Progenitor cell of endocrine pancreas (in vitro differentiated cells): ENCODE data around the gene FHAD1. TPM values are rescaled to one million over a fixed set of nuclear protein-coding genes. Genes with fewer than 3 reads are reported as not detected.

Experiments
- DNase-seq: peaks from one replicate; pipeline ENCODE4 v3.0.0; 2021; ENCODE audit warnings: low spot score; ENCODE audit not compliant: unreplicated experiment
- H3K27ac Mint-ChIP-seq: 2 replicates; pipeline ENCODE4 v1.8.0; 2021; ENCODE audit warnings: mild to moderate bottlenecking, moderate library complexity, mixed read lengths
- H3K27me3 Mint-ChIP-seq: 2 replicates; pipeline ENCODE4 v1.8.0; 2021; ENCODE audit warnings: mixed read lengths
- H3K36me3 Mint-ChIP-seq: 2 replicates; pipeline ENCODE4 v1.8.0; 2022; ENCODE audit warnings: mixed read lengths; ENCODE audit not compliant: insufficient read depth
- H3K4me1 Mint-ChIP-seq: 2 replicates; pipeline ENCODE4 v1.8.0; 2021; ENCODE audit warnings: low read depth, mixed read lengths
- H3K4me3 Mint-ChIP-seq: 2 replicates; pipeline ENCODE4 v1.8.0; 2021; ENCODE audit warnings: low read depth, mild to moderate bottlenecking, moderate library complexity, mixed read lengths
- H3K9me3 Mint-ChIP-seq: 2 replicates; pipeline ENCODE4 v1.8.0; 2021; ENCODE audit warnings: low read depth, mixed read lengths
- total RNA-seq: library from RNA; stranded (reverse); gene quantifications from 2 replicates; pipeline ENCODE4 v1.2.1, GENCODE V29; 2021
- TF ChIP-seq, protein P1 (sequence below): fragments of 200-600 bp; sonication (generic); IDR thresholded peaks from one replicate; pipeline ENCODE4 v1.5.0; 2021; ENCODE audit warnings: antibody characterized with exemption, mild to moderate bottlenecking; ENCODE audit not compliant: unreplicated experiment

The FHAD1 gene
- total RNA-seq, 1 donor from 2014 or later: 5.0 TPM

- H3K27ac Mint-ChIP-seq: no peak overlapping the region
- no peak for DNase-seq
- peak overlapping the region; percentile 52 for H3K4me3 Mint-ChIP-seq
- no peaks in the 10 kb centered on the region for H3K36me3 Mint-ChIP-seq
- H3K27me3 Mint-ChIP-seq: peaks cover 42% of the 10 kb centered on the region
- no peaks in the 10 kb centered on the region for H3K9me3 Mint-ChIP-seq
- peaks cover 12% of the 10 kb centered on the region for H3K4me1 Mint-ChIP-seq
- TF ChIP-seq, protein P1, sequence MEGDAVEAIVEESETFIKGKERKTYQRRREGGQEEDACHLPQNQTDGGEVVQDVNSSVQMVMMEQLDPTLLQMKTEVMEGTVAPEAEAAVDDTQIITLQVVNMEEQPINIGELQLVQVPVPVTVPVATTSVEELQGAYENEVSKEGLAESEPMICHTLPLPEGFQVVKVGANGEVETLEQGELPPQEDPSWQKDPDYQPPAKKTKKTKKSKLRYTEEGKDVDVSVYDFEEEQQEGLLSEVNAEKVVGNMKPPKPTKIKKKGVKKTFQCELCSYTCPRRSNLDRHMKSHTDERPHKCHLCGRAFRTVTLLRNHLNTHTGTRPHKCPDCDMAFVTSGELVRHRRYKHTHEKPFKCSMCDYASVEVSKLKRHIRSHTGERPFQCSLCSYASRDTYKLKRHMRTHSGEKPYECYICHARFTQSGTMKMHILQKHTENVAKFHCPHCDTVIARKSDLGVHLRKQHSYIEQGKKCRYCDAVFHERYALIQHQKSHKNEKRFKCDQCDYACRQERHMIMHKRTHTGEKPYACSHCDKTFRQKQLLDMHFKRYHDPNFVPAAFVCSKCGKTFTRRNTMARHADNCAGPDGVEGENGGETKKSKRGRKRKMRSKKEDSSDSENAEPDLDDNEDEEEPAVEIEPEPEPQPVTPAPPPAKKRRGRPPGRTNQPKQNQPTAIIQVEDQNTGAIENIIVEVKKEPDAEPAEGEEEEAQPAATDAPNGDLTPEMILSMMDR: no peak
Observed at GRCh38 chr1:15412175-15412800, 165.3 kb downstream of the FHAD1 start.

- Mint-ChIP-seq H3K27ac (no peak overlapping the region), H3K9me3 (no peaks in the 10 kb centered on the region), H3K27me3 (peaks cover 36% of the 10 kb centered on the region), H3K4me1 (peaks cover 13% of the 10 kb centered on the region), H3K4me3 (no peak overlapping the region), H3K36me3 (no peaks in the 10 kb centered on the region)
- DNase-seq: no peak
- TF ChIP-seq, protein P1: no peak
Observed at GRCh38 chr1:15412843-15413242, 165.8 kb downstream of the FHAD1 start.

DNA sequence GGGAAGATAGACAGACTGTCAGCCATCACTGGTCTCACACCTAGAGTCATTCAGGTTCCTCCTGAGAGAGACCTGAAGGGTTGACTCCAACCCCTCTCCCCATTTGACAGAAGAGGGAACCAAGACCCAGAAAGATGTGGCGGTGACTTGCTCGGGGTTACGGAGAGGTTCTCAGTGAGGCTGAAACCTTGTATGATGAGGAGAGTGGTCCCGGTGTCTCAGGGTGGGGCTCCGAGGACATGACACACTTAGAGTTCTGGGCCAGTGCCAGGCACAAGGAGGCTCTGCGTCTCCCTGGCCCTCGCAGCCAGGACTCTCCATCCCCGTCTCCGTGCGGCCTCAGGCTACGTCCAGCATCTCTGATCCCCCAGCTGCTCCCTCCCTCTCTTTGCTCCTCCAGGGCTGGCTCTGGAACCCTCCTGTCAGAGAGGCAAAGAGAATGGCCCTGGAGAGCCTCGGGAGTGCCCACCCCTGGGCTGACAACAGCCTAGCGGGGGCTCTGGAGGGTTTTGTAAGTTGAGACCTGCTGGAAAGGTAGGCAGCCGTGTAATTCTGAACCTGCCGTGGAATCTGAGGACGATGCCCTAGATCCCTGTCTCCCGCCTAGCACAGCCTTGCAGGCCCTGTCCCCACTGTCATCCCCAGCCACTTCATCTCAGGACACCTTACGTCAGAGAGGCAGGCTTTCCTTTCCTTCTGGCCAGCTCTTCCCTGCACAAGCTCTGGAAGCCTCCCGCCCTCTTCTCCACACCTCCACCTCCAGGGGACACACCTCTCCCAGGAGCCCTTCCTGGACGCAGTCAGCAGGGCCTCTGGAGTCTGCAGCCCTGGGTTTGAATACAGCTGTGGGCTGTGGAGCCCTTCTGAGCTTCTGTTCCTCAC is 166.8 kb downstream of the FHAD1 start:
- DNase-seq: no peak
- no peak overlapping the region for H3K27ac Mint-ChIP-seq
- H3K36me3 Mint-ChIP-seq: no peaks in the 10 kb centered on the region
- H3K27me3 Mint-ChIP-seq: peaks cover 29% of the 10 kb centered on the region
- H3K4me3 Mint-ChIP-seq: no peak overlapping the region
- no peaks in the 10 kb centered on the region for H3K9me3 Mint-ChIP-seq
- TF ChIP-seq, protein P1: no peak
- H3K4me1 Mint-ChIP-seq: peaks cover 13% of the 10 kb centered on the region

DNA sequence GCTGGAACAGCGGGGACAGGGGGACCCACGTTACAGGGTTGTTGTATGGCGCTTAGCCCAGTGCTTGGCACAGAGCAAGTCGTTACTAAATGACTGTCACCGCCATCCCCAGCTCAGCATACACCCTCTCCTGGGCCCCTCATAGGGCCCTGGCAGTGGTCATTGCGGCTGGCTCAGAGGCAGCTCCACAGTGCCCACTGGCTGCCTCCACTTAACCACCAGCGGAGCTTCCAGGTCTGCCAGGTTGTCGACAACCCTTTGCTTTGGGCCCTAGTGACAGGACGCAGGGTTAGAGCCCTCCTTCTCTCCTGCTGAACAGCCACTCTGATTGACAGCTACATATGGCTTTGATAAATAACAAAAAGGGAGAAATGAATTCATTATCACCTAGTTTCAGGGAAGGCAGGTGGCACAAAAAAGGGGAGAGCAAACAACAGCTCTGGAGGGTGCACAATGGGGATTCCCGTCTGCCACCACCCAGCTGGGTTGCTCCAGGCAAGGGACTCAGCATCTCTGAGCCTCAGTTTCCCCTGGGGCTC is 167.5 kb downstream of the FHAD1 start:
- H3K4me3 Mint-ChIP-seq: no peak overlapping the region
- no peak for DNase-seq
- no peak overlapping the region for H3K27ac Mint-ChIP-seq
- H3K9me3 Mint-ChIP-seq: no peaks in the 10 kb centered on the region
- H3K27me3 Mint-ChIP-seq: peaks cover 24% of the 10 kb centered on the region
- TF ChIP-seq, protein P1: no peak
- H3K4me1 Mint-ChIP-seq: peaks cover 11% of the 10 kb centered on the region
- no peaks in the 10 kb centered on the region for H3K36me3 Mint-ChIP-seq
